CD4-positive, alpha-beta T cell treated with Interleukin-21 for 1 hour (primary cell): ENCODE results near the gene SPEG.
A peak's percentile ranks its signal among the peaks of the same experiment; 100 is the strongest.

Experiments used
- DNase-seq: peaks from one replicate; pipeline ENCODE4 v3.0.0-alpha.2; 2020

SPEG gene

DNA sequence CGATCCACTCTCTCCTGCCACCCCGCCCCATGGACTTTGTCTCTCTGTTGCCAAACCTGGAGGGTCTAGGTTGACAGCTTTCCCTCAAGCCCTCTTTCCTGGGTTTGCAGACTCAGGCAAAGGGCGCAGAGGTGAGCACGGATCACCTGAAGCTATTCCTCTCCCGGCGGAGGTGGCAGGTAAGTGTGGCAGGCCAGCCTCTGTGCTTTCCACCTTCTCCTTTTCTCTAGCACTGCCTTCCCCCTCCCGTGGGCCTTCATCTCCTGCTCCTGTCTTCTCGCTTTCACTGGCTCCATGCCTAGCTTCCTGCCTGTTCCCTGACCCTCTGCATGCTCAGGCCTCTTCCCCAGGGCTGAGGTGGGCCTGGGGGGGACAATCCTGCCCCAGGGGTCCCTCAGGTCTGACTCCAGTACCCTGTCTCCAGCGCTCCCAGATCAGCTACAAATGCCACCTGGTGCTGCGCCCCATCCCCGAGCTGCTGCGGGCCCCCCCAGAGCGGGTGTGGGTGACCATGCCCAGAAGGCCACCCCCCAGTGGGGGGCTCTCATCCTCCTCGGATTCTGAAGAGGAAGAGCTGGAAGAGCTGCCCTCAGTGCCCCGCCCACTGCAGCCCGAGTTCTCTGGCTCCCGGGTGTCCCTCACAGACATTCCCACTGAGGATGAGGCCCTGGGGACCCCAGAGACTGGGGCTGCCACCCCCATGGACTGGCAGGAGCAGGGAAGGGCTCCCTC, 48.2 kb downstream of the SPEG start:
- no peak for DNase-seq

DNA sequence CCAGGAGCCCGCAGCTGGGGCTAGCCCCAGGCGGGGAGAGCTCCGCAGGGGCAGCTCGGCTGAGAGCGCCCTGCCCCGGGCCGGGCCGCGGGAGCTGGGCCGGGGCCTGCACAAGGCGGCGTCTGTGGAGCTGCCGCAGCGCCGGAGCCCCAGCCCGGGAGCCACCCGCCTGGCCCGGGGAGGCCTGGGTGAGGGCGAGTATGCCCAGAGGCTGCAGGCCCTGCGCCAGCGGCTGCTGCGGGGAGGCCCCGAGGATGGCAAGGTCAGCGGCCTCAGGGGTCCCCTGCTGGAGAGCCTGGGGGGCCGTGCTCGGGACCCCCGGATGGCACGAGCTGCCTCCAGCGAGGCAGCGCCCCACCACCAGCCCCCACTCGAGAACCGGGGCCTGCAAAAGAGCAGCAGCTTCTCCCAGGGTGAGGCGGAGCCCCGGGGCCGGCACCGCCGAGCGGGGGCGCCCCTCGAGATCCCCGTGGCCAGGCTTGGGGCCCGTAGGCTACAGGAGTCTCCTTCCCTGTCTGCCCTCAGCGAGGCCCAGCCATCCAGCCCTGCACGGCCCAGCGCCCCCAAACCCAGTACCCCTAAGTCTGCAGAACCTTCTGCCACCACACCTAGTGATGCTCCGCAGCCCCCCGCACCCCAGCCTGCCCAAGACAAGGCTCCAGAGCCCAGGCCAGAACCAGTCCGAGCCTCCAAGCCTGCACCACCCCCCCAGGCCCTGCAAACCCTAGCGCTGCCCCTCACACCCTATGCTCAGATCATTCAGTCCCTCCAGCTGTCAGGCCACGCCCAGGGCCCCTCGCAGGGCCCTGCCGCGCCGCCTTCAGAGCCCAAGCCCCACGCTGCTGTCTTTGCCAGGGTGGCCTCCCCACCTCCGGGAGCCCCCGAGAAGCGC, 49.1 kb downstream of the SPEG start:
- DNase-seq: no peak

DNA sequence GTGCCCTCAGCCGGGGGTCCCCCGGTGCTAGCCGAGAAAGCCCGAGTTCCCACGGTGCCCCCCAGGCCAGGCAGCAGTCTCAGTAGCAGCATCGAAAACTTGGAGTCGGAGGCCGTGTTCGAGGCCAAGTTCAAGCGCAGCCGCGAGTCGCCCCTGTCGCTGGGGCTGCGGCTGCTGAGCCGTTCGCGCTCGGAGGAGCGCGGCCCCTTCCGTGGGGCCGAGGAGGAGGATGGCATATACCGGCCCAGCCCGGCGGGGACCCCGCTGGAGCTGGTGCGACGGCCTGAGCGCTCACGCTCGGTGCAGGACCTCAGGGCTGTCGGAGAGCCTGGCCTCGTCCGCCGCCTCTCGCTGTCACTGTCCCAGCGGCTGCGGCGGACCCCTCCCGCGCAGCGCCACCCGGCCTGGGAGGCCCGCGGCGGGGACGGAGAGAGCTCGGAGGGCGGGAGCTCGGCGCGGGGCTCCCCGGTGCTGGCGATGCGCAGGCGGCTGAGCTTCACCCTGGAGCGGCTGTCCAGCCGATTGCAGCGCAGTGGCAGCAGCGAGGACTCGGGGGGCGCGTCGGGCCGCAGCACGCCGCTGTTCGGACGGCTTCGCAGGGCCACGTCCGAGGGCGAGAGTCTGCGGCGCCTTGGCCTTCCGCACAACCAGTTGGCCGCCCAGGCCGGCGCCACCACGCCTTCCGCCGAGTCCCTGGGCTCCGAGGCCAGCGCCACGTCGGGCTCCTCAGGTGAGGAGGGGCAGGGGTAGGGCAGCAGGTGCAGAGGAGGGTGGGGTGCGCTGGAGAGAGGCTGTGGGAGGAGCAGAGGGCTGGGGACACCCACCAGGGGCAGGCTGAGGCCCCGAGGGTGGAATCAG, 49.9 kb downstream of the SPEG start:
- no peak for DNase-seq

DNA sequence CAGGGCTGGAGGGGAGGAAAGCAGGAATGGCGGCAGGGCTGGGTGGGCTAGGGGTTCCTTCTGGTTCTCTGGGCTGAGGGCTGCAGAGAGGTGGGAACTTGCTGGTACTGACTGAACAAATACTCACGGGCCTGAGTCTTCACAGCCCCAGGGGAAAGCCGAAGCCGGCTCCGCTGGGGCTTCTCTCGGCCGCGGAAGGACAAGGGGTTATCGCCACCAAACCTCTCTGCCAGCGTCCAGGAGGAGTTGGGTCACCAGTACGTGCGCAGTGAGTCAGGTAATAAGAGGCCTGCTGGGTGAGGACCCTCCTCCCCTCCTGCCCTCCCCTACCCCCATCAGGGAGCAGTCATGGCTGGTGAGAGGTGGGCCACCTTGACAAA, 50.5 kb downstream of the SPEG start:
- no peak for DNase-seq

DNA sequence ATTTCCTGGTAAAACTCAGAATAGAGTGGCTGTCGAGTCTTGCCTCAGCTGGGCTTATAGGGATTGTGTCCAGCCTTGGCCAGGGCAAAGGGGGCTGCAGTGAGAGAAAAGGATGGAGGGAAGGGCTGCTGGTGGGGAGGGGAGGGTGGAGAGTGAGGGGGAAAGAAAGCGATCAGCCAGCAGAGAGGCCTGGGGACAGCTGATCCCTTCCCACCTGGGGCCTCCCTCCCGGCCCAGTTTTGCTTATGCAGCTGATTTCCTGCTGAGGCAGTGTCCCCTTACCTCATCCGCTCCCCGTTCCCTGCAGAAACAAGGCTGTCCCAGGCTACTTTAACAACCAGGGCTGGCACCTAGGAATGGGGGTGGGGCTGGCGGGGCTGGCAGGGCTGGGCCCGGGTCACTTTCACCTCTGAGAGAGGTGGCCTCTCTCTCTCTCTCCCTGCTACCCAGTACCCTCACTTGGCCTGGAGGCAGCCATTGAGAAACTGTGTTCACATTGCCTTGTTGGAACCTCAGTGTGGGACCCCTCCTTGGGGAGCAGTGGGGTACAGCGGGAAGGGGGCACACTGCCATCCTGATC, 51.8 kb downstream of the SPEG start:
- DNase-seq: no peak

DNA sequence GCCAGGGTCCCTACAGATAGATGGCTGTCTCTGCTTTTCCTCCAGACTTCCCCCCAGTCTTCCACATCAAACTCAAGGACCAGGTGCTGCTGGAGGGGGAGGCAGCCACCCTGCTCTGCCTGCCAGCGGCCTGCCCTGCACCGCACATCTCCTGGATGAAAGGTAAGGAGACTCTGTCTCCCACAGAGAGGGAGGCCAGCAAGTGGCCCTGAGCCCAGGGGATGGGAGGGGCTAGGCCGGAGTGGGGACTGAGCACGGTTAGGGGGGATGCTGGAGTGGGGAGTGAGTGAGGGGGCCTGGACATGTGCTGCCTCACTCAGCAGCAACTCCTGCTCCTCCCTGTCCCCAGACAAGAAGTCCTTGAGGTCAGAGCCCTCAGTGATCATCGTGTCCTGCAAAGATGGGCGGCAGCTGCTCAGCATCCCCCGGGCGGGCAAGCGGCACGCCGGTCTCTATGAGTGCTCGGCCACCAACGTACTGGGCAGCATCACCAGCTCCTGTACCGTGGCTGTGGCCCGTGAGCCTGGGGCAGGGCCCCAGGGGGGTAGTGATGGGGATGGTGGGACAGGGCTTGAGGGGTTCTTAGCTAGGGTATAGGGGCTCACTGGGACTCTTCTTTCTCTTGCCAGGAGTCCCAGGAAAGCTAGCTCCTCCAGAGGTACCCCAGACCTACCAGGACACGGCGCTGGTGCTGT, 53.7 kb downstream of the SPEG start:
- DNase-seq: no peak

DNA sequence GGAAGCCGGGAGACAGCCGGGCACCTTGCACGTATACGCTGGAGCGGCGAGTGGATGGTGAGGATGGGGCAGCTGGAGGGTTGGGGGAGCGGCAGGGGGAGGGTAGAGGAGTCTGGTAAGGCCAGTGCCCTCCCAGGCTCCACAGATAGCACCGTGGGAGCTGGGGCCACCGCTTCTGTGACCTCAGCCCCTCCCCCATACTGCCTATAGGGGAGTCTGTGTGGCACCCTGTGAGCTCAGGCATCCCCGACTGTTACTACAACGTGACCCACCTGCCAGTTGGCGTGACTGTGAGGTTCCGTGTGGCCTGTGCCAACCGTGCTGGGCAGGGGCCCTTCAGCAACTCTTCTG, 54.2 kb downstream of the SPEG start:
- no peak for DNase-seq

DNA sequence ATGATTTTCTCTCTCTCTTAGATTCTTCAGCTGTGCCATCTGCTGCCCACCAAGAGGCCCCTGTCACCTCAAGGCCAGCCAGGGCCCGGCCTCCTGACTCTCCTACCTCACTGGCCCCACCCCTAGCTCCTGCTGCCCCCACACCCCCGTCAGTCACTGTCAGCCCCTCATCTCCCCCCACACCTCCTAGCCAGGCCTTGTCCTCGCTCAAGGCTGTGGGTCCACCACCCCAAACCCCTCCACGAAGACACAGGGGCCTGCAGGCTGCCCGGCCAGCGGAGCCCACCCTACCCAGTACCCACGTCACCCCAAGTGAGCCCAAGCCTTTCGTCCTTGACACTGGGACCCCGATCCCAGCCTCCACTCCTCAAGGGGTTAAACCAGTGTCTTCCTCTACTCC, 54.7 kb downstream of the SPEG start:
- DNase-seq: no peak

DNA sequence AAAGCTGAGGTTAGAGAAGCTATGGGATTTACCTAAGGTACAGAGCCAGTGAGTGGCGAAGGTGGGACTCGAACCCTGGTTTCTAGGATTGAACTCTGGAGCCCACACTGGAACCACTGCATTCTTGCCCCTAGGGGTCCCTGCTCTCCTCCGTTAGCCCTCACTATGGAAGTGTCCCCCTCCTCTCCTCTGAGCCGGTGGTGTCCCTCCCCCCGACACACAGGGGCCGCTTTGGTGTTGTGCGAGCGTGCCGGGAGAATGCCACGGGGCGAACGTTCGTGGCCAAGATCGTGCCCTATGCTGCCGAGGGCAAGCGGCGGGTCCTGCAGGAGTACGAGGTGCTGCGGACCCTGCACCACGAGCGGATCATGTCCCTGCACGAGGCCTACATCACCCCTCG, 55.5 kb downstream of the SPEG start:
- DNase-seq: no peak

DNA sequence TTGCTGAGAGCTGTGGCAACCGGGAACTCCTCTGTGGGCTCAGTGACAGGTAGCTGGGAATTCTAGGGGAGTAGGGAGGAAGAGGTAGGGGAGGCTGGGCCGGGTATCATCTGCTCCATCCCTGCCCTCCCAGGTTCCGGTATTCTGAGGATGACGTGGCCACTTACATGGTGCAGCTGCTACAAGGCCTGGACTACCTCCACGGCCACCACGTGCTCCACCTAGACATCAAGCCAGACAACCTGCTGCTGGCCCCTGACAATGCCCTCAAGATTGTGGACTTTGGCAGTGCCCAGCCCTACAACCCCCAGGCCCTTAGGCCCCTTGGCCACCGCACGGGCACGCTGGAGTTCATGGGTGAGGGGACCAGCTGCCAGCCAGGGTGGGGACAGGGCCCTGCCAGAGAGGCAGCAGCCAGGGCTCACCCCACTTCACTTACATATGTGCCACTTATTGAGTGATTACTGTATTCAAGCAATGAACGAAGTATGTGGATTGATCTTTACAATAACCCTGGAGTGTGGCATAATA, 56.0 kb downstream of the SPEG start:
- no peak for DNase-seq

DNA sequence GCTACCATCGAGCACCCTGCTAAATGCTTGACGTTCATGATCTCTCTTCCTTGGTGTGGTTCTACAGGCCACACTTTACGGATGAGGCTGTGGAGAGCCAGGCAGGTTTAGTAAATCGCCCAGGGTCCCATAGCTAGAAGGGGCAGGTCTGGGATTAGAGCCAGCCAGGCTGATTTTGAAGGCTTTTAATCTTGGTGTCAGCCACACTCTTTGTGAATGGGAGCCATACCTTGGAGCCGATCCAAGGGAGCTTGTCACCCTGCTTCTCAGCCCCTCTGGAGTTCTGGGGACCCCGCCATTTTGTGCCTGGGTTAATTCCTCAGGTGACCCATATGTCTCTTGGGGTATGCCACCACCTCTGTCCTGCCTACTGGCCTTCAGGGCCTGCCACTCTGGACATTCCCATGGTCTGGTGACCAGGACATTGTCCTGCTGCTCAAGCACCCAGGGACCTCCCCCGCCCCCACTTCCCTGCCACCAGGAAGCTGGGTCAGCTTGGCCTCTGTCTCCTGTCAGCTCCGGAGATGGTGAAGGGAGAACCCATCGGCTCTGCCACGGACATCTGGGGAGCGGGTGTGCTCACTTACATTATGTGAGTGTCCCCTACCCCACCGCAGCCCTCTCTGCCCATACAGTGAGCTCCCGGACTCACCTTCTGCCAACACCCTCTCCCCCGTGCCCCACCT, 56.8 kb downstream of the SPEG start:
- no peak for DNase-seq

DNA sequence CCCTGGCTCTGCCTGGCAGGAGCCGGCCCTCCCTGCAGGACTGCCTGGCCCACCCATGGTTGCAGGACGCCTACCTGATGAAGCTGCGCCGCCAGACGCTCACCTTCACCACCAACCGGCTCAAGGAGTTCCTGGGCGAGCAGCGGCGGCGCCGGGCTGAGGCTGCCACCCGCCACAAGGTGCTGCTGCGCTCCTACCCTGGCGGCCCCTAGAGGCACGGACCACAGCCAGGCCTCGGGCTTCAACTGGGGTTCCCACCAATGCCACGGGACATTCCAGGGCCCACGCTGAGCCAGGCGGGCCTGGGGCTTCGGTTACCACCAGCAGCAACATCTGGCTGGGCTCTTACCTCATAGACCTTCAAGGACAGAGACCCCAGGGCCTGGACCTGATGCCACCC, 57.9 kb downstream of the SPEG start:
- no peak for DNase-seq

DNA sequence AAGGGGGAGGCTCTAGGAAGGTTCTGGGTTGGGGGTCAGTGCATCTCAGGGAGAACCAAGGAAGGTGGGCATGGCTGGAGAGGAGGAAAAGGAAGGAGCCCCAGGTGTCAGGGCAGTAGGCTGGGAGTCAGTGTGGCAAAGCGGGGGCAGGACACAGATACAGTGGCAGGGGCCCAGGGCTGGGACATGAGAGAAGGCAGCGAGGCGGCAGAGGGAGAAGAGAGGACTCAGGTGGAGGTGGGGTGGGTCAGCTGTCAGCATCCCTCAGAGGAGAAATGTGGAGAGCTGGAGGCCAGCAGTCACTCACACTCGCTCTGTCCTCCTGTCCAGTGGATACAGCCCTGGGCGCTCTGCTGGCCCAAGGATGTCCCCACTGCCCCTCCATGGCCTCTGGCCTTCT, 58.4 kb downstream of the SPEG start:
- no peak for DNase-seq

DNA sequence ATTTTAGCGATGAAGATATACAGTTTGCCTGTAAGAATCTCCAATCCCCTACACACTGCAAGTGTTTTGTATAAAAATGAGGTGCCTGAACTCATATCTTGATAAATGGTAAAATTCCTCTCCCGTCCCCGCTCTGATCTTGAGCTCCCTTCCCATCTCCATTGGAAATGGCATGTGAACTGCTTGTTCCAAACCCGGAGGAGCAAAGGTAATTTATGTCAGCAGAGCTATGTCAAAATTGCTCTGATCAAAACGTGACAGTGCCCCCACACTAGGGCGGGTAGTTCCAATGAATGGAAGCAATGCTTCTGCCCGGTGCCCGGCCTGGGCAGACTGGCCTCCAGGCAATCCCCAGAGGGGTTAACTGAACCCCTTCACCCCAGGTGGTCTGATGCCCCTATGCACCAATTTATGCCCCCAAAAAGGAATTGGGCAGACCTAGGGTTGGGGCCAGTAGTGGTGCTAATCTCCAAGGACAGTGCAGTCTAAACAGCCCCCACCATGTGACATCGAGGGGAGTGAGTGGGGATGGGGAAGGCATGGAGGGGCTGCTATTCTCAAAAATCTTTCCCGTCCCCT, 60.4 kb downstream of the SPEG start:
- no peak for DNase-seq

DNA sequence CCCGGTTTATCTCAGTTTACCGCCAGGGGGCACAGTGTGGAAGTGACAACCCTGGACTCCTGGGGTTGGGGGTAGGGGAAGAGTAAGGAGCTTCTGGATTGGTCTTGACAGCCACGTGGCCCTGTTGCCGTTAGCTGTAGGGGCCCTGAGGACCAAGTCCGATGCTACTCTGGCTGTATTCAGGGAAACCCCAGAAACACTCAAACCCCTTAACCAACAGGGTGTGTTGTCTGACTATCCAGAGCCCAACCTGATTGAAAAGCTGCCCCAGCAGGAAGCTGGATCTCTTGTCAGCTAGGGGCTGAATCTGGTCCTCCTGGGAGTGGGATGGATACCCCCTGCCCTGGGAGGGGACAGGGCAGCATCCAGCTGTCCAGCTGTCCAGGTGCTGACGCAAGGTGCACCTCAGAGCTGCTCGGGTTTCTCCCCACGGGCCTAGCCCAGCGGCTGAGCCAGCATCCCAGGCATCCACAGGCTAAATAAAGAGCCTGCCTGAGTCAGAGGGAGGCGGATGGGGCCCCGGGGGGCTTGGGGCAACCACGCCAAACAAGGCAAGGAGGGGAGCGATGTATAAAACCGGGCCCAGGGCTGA, 61.0 kb downstream of the SPEG start:
- peak; percentile 68 for DNase-seq

DNA sequence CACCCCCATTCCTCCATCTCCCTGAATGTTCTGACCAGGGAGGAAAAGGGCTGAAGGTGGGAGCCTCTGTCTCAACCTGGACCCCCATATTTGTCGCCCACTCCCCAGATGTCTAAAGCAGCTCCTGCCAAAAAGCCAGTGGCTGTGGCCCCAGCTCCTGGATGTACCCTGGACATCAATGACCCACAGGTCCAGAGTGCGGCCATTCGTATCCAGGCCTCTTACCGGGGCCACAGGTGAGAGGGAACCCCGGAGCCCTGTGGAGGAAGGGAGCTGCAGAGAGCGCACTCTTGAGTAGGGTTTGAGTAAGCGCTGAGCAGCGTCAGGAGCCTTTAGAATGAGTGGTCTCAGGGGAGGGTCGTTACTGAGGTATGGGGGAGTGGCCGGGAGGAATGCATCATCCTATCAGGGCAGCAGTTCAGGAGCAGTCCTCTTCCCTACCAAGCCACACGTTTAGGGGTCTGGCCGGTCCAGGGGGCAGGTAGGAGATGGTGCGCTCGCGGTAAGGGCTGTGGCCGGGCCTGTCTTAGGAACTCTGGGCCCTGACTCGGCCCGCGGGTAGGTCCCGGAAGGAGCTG, 61.7 kb downstream of the SPEG start:
- DNase-seq: no peak

DNA sequence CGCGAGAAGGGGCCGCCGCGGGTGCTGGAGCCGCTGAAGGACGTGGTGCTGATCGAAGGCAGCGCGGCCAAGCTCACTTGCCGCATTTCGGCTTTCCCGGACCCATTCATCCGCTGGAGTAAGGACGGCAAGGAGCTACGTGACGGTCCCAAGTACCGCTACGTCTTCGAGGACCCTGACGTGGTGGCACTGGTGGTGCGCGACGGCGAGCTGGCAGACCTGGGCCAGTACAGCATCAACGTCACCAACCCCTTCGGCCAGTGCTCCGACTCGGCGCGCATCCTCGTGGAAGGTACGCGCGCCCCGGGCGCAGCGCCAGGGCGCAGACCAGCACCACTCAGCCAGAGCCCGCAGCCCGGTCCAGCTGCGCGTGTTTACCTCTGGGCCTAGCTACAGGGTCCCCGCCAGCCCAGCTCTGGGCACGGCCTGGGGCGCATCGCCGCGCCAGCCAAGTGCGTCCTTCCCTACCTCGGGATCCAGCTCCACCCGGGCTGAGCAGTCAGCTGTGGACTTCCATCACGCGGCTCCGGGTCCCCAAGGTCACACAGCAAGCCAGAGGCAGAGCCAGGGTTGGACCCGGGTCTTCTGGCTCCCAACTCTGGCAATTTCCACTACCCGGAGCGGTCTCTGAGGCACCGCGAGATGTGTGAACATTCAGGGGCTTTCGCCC, 62.3 kb downstream of the SPEG start:
- DNase-seq: no peak

DNA sequence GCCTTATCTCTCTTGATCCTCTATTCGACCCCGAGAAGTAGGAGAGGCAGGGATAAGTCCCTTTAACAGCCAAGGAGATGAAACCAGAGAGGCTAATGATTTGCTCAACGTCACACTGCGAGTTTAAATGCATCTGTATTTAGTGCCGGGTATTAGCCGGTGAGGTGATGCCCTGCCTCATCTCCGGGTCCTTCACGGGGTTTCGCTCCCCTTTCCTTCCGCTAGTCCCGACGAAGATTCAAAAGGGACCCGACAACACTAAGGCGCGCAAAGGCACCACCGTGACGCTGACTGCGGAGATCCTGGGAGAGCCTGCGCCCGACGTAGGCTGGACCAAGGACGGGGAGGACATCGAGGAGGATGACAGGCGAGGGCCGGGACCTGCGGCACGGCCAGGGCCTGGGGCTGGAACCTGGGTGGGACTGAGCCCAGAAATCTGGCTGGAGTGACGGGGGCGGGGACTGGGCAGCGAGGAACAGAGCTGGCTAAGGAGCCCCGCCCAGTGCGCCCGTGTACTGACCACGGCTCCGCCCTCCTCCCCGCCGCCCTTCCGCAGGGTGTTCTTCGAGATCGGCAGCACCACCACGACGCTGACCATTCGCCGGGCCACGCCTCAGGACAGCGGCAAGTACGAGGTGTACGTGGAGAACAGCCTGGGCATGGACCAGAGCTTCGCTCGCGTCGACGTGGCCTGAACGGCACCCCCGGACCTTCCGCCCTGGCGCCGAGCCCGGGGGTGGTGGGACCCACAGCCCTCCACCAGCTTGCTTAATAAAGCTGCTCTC, 63.0 kb downstream of the SPEG start:
- DNase-seq: peak; percentile 39
